Measurements from ENCODE around the gene APOL2. TPM values are rescaled to one million over a fixed set of nuclear protein-coding genes. Genes with fewer than 3 reads are reported as not detected.
A peak's percentile ranks its signal among the peaks of the same experiment; 100 is the strongest.
"Not testable (repeated sequence)": the region's sequence is repeated elsewhere in the genome, so short reads cannot be mapped to it uniquely, and the experiment has no call there.

APOL2 gene
- total RNA-seq, 2 donors from 2014 or later = 51.3 to 68.6 TPM

DNA sequence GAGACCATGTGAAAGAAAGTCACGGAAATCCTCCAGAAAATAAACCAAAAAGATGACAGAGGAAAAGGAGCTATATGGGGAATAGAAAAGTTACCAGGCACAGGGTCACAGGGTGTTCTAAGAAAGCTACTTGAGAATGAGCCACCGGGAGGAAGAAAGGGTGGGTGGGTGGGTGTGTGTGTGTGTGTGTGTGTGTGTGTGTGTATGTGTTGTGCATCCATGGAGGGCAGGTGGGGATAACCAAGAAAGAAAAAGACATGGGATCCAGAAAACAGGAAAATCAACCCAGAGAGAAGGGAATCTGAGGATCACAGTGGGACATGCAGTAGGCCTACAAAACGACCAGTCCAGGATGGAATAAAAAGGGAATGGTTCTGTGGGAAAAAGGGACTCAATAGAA is 3.7 kb downstream of the APOL2 start:
- DNase-seq (ENCODE audit: low spot score in 2 of 2) (no peak), ATAC-seq (no peak)
- Mint-ChIP-seq H3K36me3 (peaks cover 53 to 58% of the 10 kb centered on the region in 2 donors), H3K27ac (peak overlapping the region; percentile 34 to 55), H3K9me3 (peaks cover 0 to 7% of the 10 kb centered on the region in 2 donors)

DNA sequence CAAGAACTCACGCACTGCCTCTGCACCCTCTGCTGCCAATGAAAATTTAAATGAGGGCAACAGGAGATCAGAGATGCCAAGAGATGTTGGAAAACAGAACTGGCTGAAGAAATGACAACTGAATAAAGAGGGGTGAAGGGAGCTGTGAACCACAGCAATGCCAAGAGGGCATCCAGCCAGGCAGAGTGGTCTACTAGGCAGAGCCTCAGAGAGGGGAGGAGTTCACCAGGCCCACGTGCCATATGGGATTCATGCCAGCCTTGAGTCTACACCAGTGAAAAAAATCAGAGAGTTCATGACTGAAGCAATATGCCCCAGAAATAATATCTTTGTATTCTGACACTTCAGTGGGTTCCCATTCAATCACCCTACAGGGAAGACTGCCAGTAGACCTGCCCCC is 4.4 kb downstream of the APOL2 start:
- ATAC-seq (no peak), DNase-seq (ENCODE audit: low spot score in 2 of 2) (no peak)
- Mint-ChIP-seq H3K36me3 (peaks cover 57 to 60% of the 10 kb centered on the region in 2 donors), H3K9me3 (peaks cover 0 to 7% of the 10 kb centered on the region in 2 donors), H3K27ac (peak overlapping the region in 1 of 2 donors; percentile 55)

- Mint-ChIP-seq H3K9me3 (peaks cover 0 to 7% of the 10 kb centered on the region in 2 donors), H3K36me3 (peaks cover 54 to 64% of the 10 kb centered on the region in 2 donors), H3K27ac (peak overlapping the region; percentile 30 to 55)
- DNase-seq (ENCODE audit: low spot score in 2 of 2) (no peak), ATAC-seq (no peak)
These were observed 5.1 kb downstream of the APOL2 start for GRCh38 chr22:36234213-36234612.

- H3K36me3 Mint-ChIP-seq = peaks cover 50 to 61% of the 10 kb centered on the region in 2 donors
- ATAC-seq = no peak
- H3K9me3 Mint-ChIP-seq = peaks cover 0 to 7% of the 10 kb centered on the region in 2 donors
- no peak for DNase-seq (ENCODE audit: low spot score in 2 of 2)
- peak overlapping the region; percentile 30 to 55 for H3K27ac Mint-ChIP-seq
These were observed 5.5 kb downstream of the APOL2 start for GRCh38 chr22:36233796-36234195.

GRCh38 chr22:36232715-36233401 is 6.5 kb downstream of the APOL2 start:
- H3K9me3 Mint-ChIP-seq = peaks cover 0 to 7% of the 10 kb centered on the region in 2 donors
- DNase-seq (ENCODE audit: low spot score in 2 of 2) (no peak), ATAC-seq (no peak)
- H3K27ac Mint-ChIP-seq = peak overlapping the region; percentile 47 to 80
- H3K36me3 Mint-ChIP-seq = peaks cover 43 to 51% of the 10 kb centered on the region in 2 donors

GRCh38 chr22:36231051-36231450 is 8.3 kb downstream of the APOL2 start:
- H3K36me3 Mint-ChIP-seq = peaks cover 32 to 36% of the 10 kb centered on the region in 2 donors
- DNase-seq (ENCODE audit: low spot score in 2 of 2); H3K9me3 Mint-ChIP-seq; ATAC-seq: not testable (repeated sequence)
- peak overlapping the region in 1 of 2 donors; percentile 19 for H3K27ac Mint-ChIP-seq

DNA sequence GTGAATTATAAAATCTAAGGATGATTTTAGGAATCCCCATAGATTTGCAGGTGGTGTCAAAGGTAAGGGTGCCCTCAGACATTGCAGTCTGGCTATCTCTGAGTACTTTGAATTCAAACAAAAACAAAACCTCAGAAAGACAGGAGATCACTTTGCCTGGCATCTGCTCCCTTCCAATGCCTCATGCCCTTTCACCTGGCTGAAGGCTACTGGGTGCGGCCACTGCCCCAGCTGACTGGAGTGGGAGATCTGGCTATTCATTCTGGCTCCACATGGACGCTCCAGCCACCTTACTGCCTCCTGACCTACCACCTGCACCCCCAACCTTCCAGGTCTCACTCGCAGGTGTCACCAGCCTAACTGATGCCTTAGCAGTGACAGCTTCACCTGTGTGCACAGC is 9.7 kb downstream of the APOL2 start:
- Mint-ChIP-seq H3K27ac (peak overlapping the region; percentile 3 to 25), H3K36me3 (peaks cover 23 to 26% of the 10 kb centered on the region in 2 donors)
- DNase-seq (ENCODE audit: low spot score in 2 of 2); ATAC-seq; H3K9me3 Mint-ChIP-seq: not testable (repeated sequence)

DNA sequence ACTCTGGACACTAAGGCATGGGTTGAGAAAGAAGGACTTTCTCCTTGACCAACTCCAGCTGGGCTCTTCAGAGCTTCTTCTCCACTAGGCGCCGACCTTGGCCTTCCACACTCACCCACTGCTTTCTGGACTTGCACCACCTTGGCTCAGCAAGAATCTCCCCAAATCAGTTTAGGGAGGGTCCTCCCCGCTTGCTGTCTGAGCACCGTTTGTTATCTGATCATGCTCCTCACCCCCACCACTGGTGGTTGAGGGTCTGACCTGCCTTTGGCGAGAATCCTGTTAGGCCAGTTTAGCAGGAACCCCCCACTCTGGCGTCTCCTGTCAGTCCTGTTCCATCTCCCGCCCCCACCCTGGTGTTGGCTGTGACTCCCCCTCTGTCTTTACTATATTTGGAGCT is 10.4 kb downstream of the APOL2 start:
- H3K36me3 Mint-ChIP-seq = peaks cover 20 to 22% of the 10 kb centered on the region in 2 donors
- H3K27ac Mint-ChIP-seq = peak overlapping the region; percentile 3 to 25
- H3K9me3 Mint-ChIP-seq = no peaks in the 10 kb centered on the region
- DNase-seq (ENCODE audit: low spot score in 2 of 2) = no peak
- no peak for ATAC-seq

- H3K36me3 Mint-ChIP-seq = peaks cover 19 to 22% of the 10 kb centered on the region in 2 donors
- not testable (repeated sequence) for ATAC-seq; DNase-seq (ENCODE audit: low spot score in 2 of 2); H3K9me3 Mint-ChIP-seq
- H3K27ac Mint-ChIP-seq = peak overlapping the region in 1 of 2 donors; percentile 12
These were observed 11.0 kb downstream of the APOL2 start for GRCh38 chr22:36228369-36228768.

DNA sequence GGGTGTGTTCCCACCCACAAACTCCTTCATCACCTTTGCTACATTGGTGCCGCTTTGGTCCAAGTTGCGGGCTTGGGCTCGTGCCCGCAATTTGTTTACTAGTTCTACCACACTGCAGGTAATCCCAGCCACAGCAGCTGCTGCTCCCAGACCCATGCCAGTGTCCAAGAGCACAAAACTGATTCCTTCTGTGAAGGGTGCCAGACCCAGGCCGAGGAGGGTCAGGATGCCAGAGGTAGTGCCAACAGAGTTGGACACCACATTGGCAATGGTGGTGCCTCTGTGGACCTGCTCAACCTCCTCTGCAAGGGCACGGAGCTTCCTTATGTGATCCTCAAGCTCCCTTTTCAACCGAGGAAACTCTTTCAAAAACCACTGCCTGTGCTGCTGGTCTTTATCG is 11.5 kb downstream of the APOL2 start:
- ATAC-seq (no peak), DNase-seq (ENCODE audit: low spot score in 2 of 2) (no peak)
- no peaks in the 10 kb centered on the region for H3K9me3 Mint-ChIP-seq
- H3K27ac Mint-ChIP-seq = no peak overlapping the region
- peaks cover 19 to 22% of the 10 kb centered on the region in 2 donors for H3K36me3 Mint-ChIP-seq

GRCh38 chr22:36227396-36227795 is 11.9 kb downstream of the APOL2 start:
- H3K27ac Mint-ChIP-seq = no peak overlapping the region
- ATAC-seq (peak in 1 of 2 donors; percentile 22), DNase-seq (ENCODE audit: low spot score in 2 of 2) (no peak)
- H3K36me3 Mint-ChIP-seq = peaks cover 18 to 22% of the 10 kb centered on the region in 2 donors
- no peaks in the 10 kb centered on the region for H3K9me3 Mint-ChIP-seq

- DNase-seq (ENCODE audit: low spot score in 2 of 2) = no peak
- no peak for ATAC-seq
- H3K36me3 Mint-ChIP-seq = peaks cover 13% of the 10 kb centered on the region in 2 donors
- H3K27ac Mint-ChIP-seq = peak overlapping the region in 1 of 2 donors; percentile 50
- no peaks in the 10 kb centered on the region for H3K9me3 Mint-ChIP-seq
These were observed 13.1 kb downstream of the APOL2 start for GRCh38 chr22:36226189-36226588.

DNA sequence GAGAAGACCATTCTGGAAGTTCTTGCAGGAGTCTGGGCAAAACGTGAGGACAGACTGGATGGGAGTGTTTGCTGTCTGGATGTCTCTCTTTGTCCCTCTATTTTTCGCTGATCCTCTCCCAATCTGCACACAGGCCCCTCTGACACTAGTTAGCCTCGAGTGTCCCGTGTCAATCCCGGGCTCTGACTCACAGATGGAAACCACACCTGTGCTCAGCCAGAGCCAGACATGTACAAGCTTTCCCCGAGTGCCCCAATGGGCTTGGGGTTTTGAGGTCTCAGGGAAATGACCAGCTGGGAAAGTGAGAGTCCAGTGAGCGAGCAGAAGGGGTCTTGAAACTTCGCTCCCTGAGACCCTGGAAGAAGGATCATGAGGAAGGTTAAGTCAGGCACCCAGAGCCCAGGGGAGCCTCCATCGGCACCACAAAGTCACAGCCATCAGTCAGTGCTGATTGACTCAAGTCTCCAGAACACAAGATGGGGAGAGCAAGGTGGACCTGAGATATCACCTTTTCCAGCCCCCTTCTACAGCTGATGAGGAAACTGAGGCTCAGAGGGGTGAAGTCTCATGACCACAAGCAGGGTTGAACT is 13.9 kb downstream of the APOL2 start:
- no peak for DNase-seq (ENCODE audit: low spot score in 2 of 2)
- Mint-ChIP-seq H3K27ac (peak overlapping the region in 1 of 2 donors; percentile 65), H3K36me3 (peaks cover 10% of the 10 kb centered on the region in 2 donors), H3K9me3 (no peaks in the 10 kb centered on the region)
- ATAC-seq = peak in 1 of 2 donors; percentile 11

DNA sequence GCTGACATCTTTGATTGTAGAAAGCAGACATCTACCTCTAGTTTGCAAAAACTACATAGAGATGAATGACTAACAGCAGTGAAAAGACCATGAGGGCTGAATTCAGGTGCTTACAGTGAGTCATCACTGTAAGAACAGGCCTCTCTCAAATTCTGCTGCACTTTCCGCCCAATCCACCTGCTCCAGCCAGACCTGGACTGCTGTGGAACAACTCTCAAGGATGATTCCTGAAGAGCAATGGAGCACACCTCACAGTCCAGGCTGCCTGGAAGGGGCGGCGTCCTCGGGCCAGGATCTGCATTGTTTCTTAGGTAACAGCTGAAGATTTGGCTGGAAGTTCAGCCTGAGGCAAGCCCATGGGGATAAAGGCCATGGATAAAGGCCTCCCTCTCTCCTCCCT is 15.1 kb downstream of the APOL2 start:
- Mint-ChIP-seq H3K9me3 (no peaks in the 10 kb centered on the region), H3K36me3 (peaks cover 2 to 8% of the 10 kb centered on the region in 2 donors), H3K27ac (peak overlapping the region in 1 of 2 donors; percentile 89)
- no peak for DNase-seq (ENCODE audit: low spot score in 2 of 2)
- no peak for ATAC-seq

- DNase-seq (ENCODE audit: low spot score in 2 of 2) = no peak
- ATAC-seq = no peak
- no peak overlapping the region for H3K27ac Mint-ChIP-seq
- H3K9me3 Mint-ChIP-seq = no peaks in the 10 kb centered on the region
- peaks cover 0 to 8% of the 10 kb centered on the region in 2 donors for H3K36me3 Mint-ChIP-seq
These were observed 15.8 kb downstream of the APOL2 start for GRCh38 chr22:36223504-36223903.

- Mint-ChIP-seq H3K9me3 (no peaks in the 10 kb centered on the region), H3K27ac (peak overlapping the region; percentile 63 to 67)
- DNase-seq (ENCODE audit: low spot score in 2 of 2) = no peak
These were observed 16.4 kb downstream of the APOL2 start for GRCh38 chr22:36222887-36223450.

More at GRCh38 chr22:36222887-36223450, 16.4 kb downstream of the APOL2 start:
- peaks cover 0 to 7% of the 10 kb centered on the region in 2 donors for H3K36me3 Mint-ChIP-seq
- no peak for ATAC-seq

All from activated naive CD4-positive, alpha-beta T cell treated with anti-CD3 and anti-CD28 coated beads, Interleukin-2, amount 50 U/mL, for 72 hours (primary cell).